RPMI8226 (cell line): ENCODE measurements around the gene TMTC1.

ENCODE experiments used
- DNase-seq: peaks from one replicate; pipeline ENCODE4 v3.0.0-alpha.2; 2015

The TMTC1 gene

GRCh38 chr12:29778531-29778930 lies 5.2 kb downstream of the TMTC1 start:
- DNase-seq, result no peak

GRCh38 chr12:29773076-29773475 lies 10.7 kb downstream of the TMTC1 start:
- DNase-seq, result no peak

DNA sequence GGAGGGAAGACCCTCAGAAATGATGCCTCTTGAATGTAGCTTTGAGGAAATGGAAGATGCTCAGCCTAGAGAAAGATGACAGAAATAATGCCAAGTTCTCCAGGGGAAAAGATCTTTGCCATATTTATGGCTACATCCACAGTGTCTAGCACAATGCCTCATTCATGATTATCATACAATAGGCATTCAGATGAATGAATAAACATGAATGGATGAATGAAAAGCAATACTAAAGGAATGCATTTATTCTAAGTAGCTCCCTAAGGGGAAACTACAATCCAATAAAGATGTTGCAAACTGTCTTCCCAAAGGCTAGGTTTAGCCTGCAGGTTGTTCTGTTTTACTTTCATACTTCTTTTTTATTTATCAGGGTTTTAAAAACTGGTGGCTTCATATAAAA lies 12.0 kb downstream of the TMTC1 start:
- DNase-seq, result no peak

DNA sequence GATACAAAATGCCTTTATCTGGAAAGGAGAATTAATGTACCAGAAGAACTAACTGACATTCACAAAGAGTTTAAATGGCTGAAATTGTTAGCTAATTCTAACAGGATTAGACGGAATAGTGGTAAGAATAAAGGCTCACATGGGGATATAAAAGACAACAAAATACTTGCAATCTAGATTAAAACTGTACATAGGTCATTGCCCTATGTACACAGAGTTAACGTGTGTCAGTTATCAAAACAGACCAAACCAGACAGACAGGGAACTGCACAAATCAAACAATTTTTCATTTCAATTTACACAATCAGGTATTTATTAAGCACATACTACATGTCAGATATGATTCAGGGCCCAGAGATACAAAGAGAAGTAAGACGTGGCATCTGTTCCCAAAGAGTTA lies 12.6 kb downstream of the TMTC1 start:
- no peak for DNase-seq

- DNase-seq, result no peak
These were observed 14.4 kb downstream of the TMTC1 start for GRCh38 chr12:29769162-29769858.

GRCh38 chr12:29768372-29768771 lies 15.4 kb downstream of the TMTC1 start:
- DNase-seq, result no peak

DNA sequence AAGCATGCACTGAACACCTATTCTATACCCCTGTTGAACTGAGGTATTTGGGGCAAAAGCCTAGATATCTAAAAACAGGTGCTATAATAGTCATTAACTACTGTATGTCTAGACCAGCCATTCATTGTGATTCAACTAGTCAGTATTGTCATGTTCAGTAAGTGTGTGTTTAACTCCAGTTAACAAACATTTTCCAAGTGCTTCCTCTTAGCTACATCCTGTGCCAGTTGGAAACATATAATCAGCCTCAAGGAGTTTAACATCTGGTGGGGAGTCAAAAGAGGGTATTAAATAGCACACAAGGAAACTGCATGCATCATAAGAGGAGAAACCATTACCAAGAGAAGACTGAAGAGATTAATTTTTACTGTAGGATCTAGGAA lies 20.4 kb downstream of the TMTC1 start:
- DNase-seq, result no peak

DNA sequence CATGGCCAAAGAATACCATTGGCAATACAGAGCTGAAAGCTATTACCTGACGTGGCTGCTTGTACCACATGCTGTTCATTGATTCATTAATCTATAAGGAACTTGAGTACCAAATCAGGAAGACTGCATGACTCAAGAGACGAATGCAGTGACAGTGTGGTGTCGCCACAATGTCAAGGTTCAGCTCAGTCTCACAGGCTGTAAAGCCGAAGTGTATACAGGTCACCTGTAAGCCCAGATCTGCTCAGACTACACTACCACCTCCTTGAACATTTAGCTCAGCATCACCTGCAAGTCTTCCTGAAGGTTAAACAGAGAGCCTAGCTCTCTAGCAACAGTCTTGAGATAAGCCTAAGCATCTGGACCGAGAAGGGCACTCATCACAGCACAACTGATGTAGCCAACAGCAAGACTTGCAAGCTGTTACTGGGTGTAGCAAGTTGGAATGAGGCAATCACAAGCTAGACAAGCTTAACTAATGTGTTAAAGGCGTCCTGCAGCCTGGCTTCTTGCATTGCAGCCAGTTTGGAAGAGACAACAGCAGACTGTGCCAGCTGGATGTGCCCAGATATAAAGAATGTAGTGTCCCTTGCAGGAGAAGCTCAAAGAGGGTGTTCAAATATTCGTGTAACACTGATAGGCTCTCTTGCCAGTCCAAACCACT lies 21.0 kb downstream of the TMTC1 start:
- DNase-seq, result no peak

- DNase-seq, result no peak
These were observed 23.8 kb downstream of the TMTC1 start for GRCh38 chr12:29759950-29760349.

DNA sequence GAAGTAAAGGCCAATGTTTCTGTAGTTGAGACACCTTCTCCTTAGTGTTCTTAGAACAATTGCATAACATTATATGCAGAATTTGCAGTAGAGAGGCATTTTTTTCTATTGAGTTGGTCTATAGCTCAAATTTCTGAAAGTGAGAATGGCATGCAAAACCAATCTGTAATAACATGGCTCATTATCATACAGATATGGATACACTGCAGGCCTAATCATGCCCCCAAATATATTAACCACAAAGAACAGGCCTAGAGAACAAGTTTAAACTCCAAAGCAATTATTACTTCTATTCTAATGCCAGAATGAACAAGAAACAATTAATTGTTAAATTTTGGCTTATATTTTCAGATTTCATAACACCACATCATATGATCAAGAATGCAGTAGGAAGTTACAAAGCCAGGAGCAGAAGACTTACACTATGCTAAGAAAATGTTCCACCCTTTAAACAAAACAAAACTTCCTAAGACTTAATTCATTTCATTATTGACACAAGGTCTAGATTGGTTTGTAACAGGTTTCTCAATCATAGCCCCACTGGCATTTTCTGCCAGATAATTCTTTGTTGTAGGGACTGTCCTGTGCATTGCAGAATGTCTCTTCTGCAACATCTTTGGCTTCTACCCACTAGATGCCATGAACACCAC lies 26.9 kb downstream of the TMTC1 start:
- no peak for DNase-seq

DNA sequence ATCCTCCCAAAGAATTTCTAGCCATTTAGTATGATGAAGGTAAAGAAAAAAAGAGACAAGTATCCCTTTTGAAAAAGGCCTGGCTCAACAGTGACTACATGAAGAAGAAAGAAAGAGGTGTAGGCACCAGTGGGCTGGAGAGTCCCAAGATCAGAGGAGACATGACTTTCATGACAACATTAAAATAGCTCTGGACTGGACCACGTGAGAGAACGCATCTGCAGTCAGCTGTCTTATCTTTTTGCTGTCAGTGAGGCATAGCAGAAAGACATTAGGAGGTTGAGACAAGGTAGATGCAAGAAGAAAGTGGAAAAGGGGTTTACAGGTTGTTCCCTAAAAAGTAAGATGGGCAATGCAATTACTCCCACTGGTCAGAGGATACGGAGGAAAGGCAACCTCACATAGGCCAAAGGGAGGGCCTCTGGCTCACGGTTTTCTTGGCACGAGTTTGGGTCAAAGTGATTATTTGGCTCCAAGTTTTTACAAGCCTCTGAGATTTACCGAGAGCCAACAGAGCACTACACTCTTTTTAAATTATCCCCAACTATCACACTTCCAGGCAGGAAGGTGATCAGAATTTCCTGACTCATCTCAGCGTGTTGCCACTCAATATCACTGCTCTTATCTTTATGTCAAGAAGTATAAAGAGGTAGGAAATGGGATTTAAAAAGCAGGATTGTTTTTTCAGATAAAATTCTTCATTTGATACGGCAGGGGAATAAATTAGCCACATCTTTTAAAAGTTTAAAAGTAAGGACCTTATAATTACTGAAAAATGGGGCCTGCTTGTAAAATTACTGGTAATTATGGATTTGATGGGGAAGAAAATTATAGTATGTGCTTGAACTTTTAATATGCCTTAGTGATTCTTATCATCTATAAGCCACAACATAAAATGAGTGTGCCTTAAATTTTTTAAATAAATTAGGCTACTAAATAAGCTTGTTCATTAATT lies 29.2 kb downstream of the TMTC1 start:
- DNase-seq, result no peak

DNA sequence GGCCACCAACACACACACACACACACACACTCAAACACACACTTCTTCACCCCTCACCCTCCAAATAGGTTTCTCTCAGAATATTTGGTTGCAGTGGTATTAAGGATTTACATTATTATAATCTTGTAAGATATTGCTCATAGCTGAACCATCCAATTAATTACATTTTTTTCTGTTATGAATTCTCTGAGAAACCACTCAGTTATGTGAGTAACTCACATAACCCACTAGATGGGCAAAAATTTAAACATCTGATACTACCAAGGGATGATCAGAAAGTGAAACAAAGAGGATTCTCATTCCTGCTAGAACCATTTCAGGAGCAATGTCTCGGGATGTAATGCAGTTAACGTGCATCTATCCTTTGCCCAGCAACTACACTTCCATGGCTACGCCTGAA lies 31.6 kb downstream of the TMTC1 start:
- no peak for DNase-seq

DNA sequence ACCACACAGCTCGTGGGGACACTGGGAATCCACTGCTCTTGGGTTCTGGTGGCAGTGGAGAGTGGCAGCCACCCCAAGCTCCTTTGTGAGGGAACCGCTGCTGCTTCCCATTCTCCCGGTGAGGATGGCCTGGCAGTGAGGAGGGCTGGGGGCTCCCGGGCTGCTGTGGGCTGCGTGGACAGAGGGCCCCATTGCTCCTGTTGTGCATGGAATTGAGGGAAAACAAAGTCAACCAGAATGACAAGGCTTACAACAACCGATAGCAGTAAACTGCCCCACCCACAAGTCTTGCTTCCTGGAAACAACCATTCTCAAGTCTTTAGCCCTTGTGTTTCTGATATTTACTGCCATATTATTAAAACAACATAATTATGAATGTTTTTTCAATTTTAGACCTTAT lies 32.1 kb downstream of the TMTC1 start:
- no peak for DNase-seq

DNA sequence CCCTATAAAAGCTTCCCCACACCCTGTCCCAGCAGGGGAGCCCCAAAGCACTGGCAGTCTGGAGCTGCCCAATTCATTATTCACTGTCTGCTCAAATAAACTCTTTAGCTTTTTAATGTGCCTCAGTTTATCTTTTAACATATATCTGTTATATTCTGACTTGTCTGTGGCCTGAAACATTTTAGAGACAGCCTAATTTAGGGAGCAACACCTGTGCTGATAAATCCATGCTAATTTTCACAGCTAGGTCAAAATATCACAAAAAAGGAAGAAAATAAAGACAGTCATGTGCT lies 32.9 kb downstream of the TMTC1 start:
- DNase-seq, result no peak

DNA sequence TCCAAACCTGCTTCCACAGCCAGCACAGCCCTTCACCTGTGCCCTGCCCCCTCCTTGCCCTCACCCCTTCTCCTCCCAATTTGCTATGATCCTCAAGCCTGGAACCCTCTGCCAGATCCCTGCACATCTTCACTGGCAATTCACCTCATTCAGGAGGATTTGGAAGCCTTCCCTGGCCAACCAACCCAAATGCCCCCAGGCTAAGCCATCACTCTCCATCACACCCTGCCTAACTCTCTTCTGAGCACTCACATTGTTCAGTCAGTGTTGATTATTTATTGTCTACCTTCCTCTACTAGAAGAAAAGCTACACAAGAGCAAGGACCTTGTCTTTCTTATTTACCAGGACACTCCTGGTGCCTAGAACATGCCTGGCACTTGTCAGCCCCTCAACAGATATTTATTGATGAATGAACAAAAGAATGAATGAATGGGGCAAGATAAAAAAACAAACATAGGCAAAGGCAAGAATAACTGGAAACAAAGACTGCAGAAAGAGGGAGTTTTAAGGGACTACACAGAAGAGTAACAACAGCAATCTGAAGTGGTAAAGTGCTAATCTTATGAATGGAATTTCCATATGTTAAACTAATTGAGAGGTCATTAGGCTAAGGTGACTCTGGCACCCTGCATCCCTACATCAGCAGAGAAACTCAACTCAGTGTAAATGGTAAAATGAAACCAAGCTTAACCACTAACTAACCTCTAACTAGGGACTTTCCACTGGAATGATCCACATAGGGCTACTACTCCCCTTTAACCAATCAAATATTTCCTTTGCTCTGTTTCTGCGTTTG lies 33.4 kb downstream of the TMTC1 start:
- no peak for DNase-seq

DNA sequence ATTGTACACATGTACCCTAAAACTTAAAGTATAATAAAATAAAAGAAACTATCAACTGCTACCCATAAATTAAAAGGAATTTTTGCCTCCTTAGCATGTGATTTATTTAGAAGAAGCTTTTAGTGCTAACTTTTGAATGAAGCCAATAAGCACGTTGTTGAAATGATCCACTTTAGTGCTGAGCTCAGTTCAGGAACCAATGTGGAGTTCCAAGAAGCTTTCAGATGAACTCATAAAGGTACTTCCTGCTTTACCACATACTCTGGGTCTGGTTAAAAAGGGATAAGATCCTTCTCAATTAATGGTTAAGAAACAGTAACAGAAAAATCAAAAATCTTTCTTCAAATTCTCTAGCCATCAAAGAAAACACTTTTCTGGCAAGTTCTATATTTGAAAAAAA lies 39.4 kb downstream of the TMTC1 start:
- DNase-seq, result no peak

DNA sequence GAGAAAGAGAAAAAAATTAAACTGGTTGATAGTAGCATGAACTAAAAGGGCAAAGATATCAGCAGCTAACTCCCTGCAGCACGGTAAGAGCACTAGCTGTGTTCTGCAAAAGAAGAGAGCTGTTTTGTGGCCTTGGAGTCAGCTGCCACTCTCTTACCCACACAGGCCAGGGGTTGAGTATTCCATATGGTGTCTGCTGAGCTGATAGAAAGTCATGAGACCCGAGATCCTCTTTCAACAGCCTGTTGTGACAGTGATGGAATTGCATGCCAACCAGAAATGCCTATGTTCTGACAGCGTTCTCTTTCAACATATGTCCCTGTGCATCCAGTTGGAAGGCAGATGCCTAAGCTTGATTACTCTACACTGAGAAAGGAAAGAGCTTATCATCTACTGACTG lies 39.9 kb downstream of the TMTC1 start:
- DNase-seq, result no peak

- DNase-seq, result no peak
These were observed 40.7 kb downstream of the TMTC1 start for GRCh38 chr12:29743077-29743476.

- no peak for DNase-seq
These were observed 41.1 kb downstream of the TMTC1 start for GRCh38 chr12:29742646-29743045.

DNA sequence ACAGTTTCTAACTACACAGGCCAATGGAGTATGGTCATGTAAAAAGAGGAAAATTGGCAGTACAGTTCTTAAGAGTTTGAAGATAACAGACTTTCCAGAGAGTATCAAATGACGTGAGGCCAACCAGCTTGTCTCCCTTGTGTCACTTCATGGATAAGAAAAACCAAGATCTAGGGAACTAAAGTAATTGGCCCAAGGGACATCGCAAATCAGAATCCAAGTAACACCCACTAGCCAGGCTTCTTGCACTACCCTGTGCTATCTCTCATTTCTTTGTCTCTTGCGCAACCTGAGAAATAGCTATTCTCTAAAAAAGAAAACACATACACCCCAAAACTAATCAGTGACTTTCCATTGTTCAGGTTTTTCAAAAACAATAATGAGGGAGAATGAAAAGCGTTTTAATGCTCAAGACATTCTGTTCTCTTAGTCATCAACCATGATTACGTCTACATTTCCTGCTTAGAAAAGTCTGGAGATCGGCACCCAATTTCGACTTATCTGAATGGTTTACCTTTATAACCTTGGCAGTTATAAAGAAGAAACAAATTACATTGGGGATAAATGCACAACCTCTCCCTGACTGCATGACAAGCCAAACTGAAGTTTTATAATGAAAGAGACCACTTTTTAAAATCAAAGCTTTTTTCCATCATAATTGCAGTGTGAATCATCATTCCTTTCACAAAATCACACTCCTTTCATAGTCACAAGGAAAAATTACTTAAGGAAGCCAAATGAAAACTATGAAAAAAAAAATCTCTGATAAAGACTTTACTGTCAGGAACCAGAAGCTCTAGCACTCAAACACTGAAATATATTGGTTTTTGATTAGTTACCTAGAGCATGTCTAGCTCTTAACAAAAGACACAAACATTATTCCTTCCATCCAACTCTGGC lies 42.1 kb downstream of the TMTC1 start:
- no peak for DNase-seq

DNA sequence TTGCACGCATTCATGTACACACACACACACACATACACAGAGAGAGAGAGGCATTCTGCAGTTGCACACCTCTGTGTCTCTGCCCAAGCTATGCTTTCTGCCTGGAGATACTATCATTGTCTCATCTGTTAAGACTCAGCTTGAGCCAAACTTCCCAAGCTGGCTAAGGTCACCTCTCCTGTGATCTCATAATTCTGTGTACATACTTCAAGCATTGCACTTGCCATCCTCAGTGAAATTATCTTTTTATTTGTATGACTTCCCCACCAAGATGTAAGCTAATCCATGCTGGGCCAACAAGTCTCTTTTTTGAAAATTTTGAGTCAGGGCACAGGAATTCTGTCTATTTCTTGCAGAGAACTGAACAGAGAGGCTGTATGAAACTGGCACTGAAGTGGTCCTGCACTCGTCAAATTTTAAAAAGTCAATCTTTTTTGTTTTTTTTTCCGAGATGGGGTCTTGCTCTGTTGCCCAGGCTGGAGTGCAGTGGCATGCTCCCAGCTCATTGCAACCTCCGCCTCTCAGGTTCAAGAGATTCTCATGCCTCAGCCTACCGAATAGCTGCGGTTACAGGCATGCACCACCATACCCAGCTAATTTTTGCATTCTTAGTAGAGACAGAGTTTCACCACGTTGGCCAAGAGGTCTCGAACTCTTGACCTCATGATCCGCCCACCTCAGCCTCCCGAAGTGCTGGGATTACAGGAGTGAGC lies 44.3 kb downstream of the TMTC1 start:
- no peak for DNase-seq
